Stimulated activated memory B cell treated with anti-CD40 and anti-IgM and Interleukin-4, amounts not matched to agents 10 μg/mL and 1 μg/mL and 100 μg/mL, for 72 hours (primary cell): ENCODE data around the gene WNT8B.

Experiments
- ATAC-seq: fragments of 150-1000 bp; cut with Tn5 transposase; 2 replicates; pipeline ENCODE4 v1.10.0; 2021
- H3K27ac Mint-ChIP-seq: one replicate; pipeline ENCODE4 v1.8.0; 2022; ENCODE audit warnings: mild to moderate bottlenecking, mixed read lengths
- H3K27me3 Mint-ChIP-seq: one replicate; pipeline ENCODE4 v1.8.0; 2022; ENCODE audit warnings: mixed read lengths
- H3K36me3 Mint-ChIP-seq: one replicate; pipeline ENCODE4 v1.8.0; 2022; ENCODE audit warnings: mixed read lengths
- H3K4me1 Mint-ChIP-seq: one replicate; pipeline ENCODE4 v1.8.0; 2022; ENCODE audit warnings: mixed read lengths
- H3K4me3 Mint-ChIP-seq: one replicate; pipeline ENCODE4 v1.8.0; 2022; ENCODE audit warnings: mild to moderate bottlenecking, moderate library complexity, mixed read lengths
- H3K9me3 Mint-ChIP-seq: one replicate; pipeline ENCODE4 v1.8.0; 2022; ENCODE audit warnings: mixed read lengths

WNT8B gene

DNA sequence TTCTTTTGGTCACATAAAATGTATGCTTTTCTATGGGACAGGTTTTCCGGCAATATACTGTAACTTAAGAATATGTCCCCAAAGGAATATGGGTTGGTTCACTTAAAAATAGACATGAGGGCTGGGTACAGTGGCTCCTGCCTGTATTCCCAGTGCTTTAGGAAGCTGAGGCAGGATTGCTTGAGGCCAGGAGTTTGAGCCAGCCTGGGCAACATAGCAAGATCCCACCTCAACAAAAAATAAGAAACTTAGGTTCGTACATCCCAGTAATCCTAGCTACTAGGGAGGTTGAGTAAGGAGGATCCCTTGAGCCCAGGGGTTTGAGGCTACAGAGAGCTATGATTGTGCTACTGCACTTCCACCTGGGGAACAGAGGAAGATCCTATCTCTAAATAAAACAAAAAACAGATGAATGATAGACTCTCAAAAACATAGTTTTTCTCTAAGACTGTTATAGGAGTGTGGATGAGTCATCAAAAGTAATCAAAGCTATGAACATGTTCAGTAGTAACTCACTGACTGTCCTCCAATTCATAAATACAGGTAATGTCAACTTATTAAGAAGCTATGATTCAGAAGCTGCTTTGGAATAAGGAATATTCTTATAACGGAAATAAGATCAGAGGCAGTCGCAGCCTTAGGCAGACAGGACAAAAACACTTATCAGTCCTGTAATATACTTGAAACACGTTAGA lies 59.4 kb downstream of the WNT8B start:
- Mint-ChIP-seq H3K27me3 (no peaks in the 10 kb centered on the region), H3K4me3 (no peak overlapping the region), H3K36me3 (peaks cover 52% of the 10 kb centered on the region), H3K9me3 (no peaks in the 10 kb centered on the region), H3K4me1 (no peaks in the 10 kb centered on the region), H3K27ac (no peak overlapping the region)
- no peak for ATAC-seq

DNA sequence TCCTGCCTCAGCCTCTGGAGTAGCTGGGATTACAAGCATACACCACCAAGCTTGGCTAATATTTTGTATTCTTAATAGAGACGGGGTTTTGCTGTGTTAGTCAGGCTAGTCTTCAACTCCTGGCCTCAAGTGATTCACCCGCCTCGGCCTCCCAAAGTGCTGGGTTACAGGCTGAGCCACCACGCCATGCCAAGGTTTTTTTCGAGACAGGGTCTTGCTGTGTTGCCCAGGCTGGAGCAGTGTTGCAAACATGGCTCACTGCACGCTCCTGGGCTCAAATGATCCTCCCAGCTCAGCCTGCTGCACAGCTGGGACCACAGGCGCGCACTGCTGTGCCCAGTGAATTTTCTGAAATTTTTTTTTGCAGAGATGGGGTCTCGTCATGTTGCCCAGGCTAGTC lies 60.1 kb downstream of the WNT8B start:
- no peak for ATAC-seq
- Mint-ChIP-seq H3K27ac (no peak overlapping the region), H3K4me3 (no peak overlapping the region), H3K27me3 (no peaks in the 10 kb centered on the region), H3K4me1 (no peaks in the 10 kb centered on the region), H3K9me3 (no peaks in the 10 kb centered on the region), H3K36me3 (peaks cover 45% of the 10 kb centered on the region)

- H3K9me3 Mint-ChIP-seq, result no peaks in the 10 kb centered on the region
- no peak overlapping the region for H3K27ac Mint-ChIP-seq
- H3K36me3 Mint-ChIP-seq, result peaks cover 42% of the 10 kb centered on the region
- H3K27me3 Mint-ChIP-seq, result no peaks in the 10 kb centered on the region
- ATAC-seq, result no peak
- H3K4me1 Mint-ChIP-seq, result peaks cover 7% of the 10 kb centered on the region
- no peak overlapping the region for H3K4me3 Mint-ChIP-seq
Observed at GRCh38 chr10:100524206-100524605, 61.4 kb downstream of the WNT8B start.

DNA sequence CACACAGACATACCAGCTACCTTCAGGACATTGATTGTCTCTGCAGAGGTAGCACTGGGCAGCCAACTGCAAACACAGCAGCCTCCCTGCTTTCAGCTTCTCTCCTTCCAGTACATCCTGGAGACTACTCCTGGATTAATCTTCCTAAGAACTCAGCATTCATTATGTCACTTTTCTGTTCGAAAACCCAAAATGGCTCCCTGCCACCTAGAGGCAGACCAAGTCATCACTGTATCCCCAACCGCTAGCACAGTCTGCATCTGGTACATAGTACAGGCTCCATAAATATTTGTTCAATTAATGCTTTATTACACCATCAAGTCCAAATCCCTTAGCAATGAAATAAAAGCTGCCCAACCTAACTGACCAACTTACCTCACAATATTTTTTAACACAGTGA lies 61.8 kb downstream of the WNT8B start:
- no peak overlapping the region for H3K27ac Mint-ChIP-seq
- H3K36me3 Mint-ChIP-seq, result peaks cover 42% of the 10 kb centered on the region
- no peak overlapping the region for H3K4me3 Mint-ChIP-seq

GRCh38 chr10:100528123-100528886 lies 65.5 kb downstream of the WNT8B start:
- peak overlapping the region; percentile 98 for H3K4me3 Mint-ChIP-seq
- peaks cover 15% of the 10 kb centered on the region for H3K4me1 Mint-ChIP-seq
- no peaks in the 10 kb centered on the region for H3K9me3 Mint-ChIP-seq
- peak; percentile 46 for ATAC-seq
- peak overlapping the region; percentile 94 for H3K27ac Mint-ChIP-seq
- H3K36me3 Mint-ChIP-seq, result peaks cover 37% of the 10 kb centered on the region
- no peaks in the 10 kb centered on the region for H3K27me3 Mint-ChIP-seq

More for the DNA sequence above, 61.8 kb downstream of the WNT8B start:
- Mint-ChIP-seq H3K4me1 (peaks cover 7% of the 10 kb centered on the region), H3K9me3 (no peaks in the 10 kb centered on the region), H3K27me3 (no peaks in the 10 kb centered on the region)
- no peak for ATAC-seq

- no peaks in the 10 kb centered on the region for H3K27me3 Mint-ChIP-seq
- peak overlapping the region; percentile 98 for H3K4me3 Mint-ChIP-seq
- H3K27ac Mint-ChIP-seq, result peak overlapping the region; percentile 94
- no peaks in the 10 kb centered on the region for H3K9me3 Mint-ChIP-seq
- H3K36me3 Mint-ChIP-seq, result peaks cover 30% of the 10 kb centered on the region
- ATAC-seq, result no peak
- H3K4me1 Mint-ChIP-seq, result peaks cover 15% of the 10 kb centered on the region
Observed at GRCh38 chr10:100528921-100529474, 66.2 kb downstream of the WNT8B start.

GRCh38 chr10:100529475-100530298 lies 66.9 kb downstream of the WNT8B start, which contains the start of gene NDUFB8:
TSS of gene NDUFB8 (minus strand) at chr10:100529871. CDS start at chr10:100529851, 20 bp downstream.
- Mint-ChIP-seq H3K4me1 (peaks cover 15% of the 10 kb centered on the region), H3K27ac (peak within 1 kb of the TSS; percentile 94), H3K4me3 (peak within 1 kb of the TSS; percentile 98), H3K36me3 (peaks cover 23% of the 10 kb centered on the region), H3K9me3 (no peaks in the 10 kb centered on the region), H3K27me3 (no peaks in the 10 kb centered on the region)
- ATAC-seq, result peak; percentile 88

DNA sequence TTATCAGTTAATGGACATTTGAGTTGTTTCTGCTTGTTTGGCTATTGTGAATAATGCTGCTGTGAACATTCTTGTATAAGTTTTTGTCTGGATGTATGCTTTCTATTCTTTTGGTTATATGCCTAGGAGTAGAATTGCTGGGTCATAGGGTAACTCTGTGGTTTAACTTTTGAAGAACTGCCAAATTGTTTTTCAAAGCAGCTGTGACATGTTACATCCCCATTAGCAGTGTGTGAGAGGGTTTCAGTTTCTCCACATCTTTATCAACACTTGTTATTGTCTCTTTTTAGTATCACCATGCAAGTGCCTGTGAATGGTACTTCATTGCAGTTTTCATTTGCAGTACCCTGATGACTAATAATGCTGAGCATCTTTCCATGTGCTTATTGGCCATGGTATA lies 69.0 kb downstream of the WNT8B start:
- no peak overlapping the region for H3K27ac Mint-ChIP-seq
- H3K4me3 Mint-ChIP-seq, result no peak overlapping the region
- H3K27me3 Mint-ChIP-seq, result no peaks in the 10 kb centered on the region

More for the DNA sequence above, 69.0 kb downstream of the WNT8B start:
- no peak for ATAC-seq
- H3K4me1 Mint-ChIP-seq, result peaks cover 15% of the 10 kb centered on the region
- no peaks in the 10 kb centered on the region for H3K9me3 Mint-ChIP-seq
- H3K36me3 Mint-ChIP-seq, result peaks cover 2% of the 10 kb centered on the region
